Measurements from ENCODE around the gene MYL6B.
"Not testable (repeated sequence)": the region's sequence is repeated elsewhere in the genome, so short reads cannot be mapped to it uniquely, and the experiment has no call there.

MYL6B gene

DNA sequence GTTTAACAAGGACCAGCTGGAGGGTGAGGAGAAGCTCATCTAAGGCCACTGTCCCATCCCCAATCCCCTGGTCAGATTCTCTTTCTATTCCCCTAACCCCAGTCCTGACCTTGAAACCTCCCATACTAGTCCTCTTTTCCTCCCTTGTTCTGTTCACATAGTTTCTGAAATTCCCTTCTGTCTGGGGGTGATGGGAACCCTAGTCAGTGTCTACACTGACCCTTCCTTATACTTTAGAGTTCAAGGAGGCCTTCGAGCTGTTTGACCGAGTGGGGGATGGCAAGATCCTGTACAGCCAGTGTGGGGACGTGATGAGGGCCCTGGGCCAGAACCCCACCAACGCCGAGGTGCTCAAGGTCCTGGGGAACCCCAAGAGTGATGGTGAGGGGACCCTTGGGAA is 2.4 kb downstream of the MYL6B start:
- peaks cover 22% of the 10 kb centered on the region for H3K4me1 ChIP-seq (ENCODE audit: control insufficient read depth, insufficient read depth, low read length)
- H3K9ac ChIP-seq (ENCODE audit: low read length) = no peak overlapping the region
- no peak overlapping the region for H3K27ac ChIP-seq (ENCODE audit: low read depth, low read length)

DNA sequence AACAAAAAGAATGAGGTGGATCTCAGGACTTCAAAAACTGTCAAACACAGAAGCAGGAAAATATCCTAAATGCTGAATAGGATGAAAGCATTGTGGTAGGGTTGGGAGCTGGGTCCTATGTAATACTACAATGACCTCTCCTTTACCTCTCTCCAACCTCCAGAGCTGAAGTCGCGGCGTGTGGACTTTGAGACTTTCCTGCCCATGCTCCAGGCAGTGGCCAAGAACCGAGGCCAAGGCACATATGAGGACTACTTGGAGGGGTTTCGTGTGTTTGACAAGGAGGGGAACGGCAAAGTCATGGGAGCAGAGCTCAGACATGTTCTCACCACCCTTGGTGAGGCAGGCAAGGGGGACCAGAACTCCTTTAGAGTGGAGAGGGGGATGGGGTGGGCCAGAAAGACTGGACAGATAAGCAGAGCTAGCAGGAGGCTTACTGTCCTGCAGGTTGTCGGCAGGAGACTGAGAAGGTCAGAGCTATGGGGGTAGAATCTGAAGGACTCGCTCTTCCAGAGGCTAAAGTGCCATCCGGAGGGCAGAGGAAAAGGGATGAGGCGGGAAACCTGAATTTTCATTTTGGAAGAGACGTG is 3.0 kb downstream of the MYL6B start:
- no peak overlapping the region for H3K9ac ChIP-seq (ENCODE audit: low read length)
- H3K4me1 ChIP-seq (ENCODE audit: control insufficient read depth, insufficient read depth, low read length) = peaks cover 28% of the 10 kb centered on the region
- H3K9me3 ChIP-seq (ENCODE audit: control insufficient read depth, insufficient read depth, low read depth, low read length) = no peaks in the 10 kb centered on the region
- no peak overlapping the region for H3K4me3 ChIP-seq (ENCODE audit: low read depth, low read length)
- H3K36me3 ChIP-seq (ENCODE audit: control insufficient read depth, insufficient read depth, low read length) = peaks cover 27% of the 10 kb centered on the region
- H3K27ac ChIP-seq (ENCODE audit: low read depth, low read length) = no peak overlapping the region
- no peaks in the 10 kb centered on the region for H3K27me3 ChIP-seq (ENCODE audit: control insufficient read depth, insufficient read depth, low read length)

More for the DNA sequence above, 2.4 kb downstream of the MYL6B start:
- H3K4me3 ChIP-seq (ENCODE audit: low read depth, low read length) = no peak overlapping the region
- no peaks in the 10 kb centered on the region for H3K9me3 ChIP-seq (ENCODE audit: control insufficient read depth, insufficient read depth, low read depth, low read length)
- H3K27me3 ChIP-seq (ENCODE audit: control insufficient read depth, insufficient read depth, low read length) = no peaks in the 10 kb centered on the region
- peaks cover 22% of the 10 kb centered on the region for H3K36me3 ChIP-seq (ENCODE audit: control insufficient read depth, insufficient read depth, low read length)

DNA sequence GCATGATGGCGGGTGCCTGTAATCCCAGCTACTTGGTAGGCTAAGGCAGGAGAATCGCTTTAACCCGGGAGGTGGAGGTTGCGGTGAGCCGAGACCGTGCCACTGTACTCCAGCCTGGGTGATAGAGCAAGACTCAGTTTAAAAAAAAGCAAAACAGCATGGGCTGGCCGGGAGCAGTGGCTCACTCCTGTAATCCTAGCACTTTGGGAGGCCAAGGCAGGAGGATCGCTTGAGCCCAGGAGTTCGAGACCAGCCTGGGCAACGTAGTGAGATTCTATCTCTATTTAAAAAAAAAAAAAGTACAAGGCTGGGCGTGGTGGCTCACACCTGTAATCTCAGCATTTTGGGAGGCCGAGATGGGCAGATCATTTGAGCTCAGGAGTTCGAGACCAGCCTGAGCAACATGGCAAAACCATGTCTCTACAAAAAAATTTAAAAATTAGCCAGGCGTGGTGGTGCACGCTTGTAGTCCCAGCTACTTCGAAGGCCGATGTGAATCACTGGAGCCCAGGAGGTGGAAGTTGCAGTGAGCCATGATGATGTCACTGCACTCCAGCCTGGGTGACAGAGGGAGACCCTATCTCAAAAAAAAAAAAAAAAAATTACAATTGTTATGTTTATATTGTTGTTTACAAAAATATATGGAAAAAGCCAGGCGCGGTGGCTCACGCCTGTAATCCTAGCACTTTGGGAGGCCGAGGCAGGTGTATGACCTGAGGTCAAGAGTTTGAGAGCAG is 4.2 kb downstream of the MYL6B start:
- peak overlapping the region; percentile 79; the same call in 1 of the 2 replicates for H3K27ac ChIP-seq (ENCODE audit: low read depth, low read length)
- peaks cover 40% of the 10 kb centered on the region for H3K36me3 ChIP-seq (ENCODE audit: control insufficient read depth, insufficient read depth, low read length)
- not testable (repeated sequence) for H3K9me3 ChIP-seq (ENCODE audit: control insufficient read depth, insufficient read depth, low read depth, low read length); H3K9ac ChIP-seq (ENCODE audit: low read length); H3K27me3 ChIP-seq (ENCODE audit: control insufficient read depth, insufficient read depth, low read length)
- peak overlapping the region; percentile 88 for H3K4me3 ChIP-seq (ENCODE audit: low read depth, low read length)
- peaks cover 36% of the 10 kb centered on the region for H3K4me1 ChIP-seq (ENCODE audit: control insufficient read depth, insufficient read depth, low read length)

DNA sequence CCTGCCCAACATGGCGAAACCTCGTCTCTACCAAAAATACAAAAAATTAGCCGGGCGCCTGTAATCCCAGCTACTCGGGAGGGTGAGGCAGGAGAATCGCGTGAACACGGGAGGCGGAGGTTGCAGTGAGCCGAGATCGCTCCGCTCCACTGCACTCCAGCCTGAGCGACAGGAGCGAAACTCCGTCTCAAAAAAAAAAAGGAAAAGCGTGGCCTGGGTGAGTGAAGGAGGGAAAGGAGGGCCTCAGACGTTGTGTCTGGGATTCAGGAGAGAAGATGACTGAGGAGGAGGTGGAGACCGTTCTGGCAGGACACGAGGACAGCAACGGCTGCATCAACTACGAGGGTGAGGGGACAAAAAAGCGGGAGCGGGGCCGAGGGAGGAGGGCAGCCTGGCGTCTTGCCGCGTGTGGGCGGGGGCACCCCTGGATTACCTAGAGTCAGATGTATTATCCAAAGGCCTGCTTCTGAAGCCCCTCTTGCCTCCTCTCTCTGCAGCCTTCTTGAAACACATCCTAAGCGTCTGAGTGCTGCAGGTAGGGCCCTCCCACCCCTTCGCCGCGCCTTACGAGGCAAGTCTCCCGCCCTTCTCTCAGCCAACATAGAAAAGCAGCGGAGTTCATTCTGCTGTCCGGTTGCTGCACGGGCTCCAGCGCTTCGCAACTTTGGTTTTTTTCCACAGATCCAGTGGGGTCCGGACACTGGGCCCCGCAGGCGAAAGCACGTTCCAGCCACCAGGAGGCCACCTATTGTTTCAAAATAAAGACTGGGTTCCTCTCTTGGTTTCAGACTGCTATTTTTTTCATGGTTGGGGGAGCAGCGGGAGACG is 5.0 kb downstream of the MYL6B start:
- Histone ChIP-seq H3K9me3 (ENCODE audit: control insufficient read depth, insufficient read depth, low read depth, low read length) (no peaks in the 10 kb centered on the region), H3K27ac (ENCODE audit: low read depth, low read length) (peak overlapping the region; percentile 79), H3K36me3 (ENCODE audit: control insufficient read depth, insufficient read depth, low read length) (peaks cover 47% of the 10 kb centered on the region), H3K27me3 (ENCODE audit: control insufficient read depth, insufficient read depth, low read length) (no peaks in the 10 kb centered on the region), H3K4me1 (ENCODE audit: control insufficient read depth, insufficient read depth, low read length) (peaks cover 41% of the 10 kb centered on the region), H3K4me3 (ENCODE audit: low read depth, low read length) (peak overlapping the region; percentile 88), H3K9ac (ENCODE audit: low read length) (peak overlapping the region; percentile 98)

DNA sequence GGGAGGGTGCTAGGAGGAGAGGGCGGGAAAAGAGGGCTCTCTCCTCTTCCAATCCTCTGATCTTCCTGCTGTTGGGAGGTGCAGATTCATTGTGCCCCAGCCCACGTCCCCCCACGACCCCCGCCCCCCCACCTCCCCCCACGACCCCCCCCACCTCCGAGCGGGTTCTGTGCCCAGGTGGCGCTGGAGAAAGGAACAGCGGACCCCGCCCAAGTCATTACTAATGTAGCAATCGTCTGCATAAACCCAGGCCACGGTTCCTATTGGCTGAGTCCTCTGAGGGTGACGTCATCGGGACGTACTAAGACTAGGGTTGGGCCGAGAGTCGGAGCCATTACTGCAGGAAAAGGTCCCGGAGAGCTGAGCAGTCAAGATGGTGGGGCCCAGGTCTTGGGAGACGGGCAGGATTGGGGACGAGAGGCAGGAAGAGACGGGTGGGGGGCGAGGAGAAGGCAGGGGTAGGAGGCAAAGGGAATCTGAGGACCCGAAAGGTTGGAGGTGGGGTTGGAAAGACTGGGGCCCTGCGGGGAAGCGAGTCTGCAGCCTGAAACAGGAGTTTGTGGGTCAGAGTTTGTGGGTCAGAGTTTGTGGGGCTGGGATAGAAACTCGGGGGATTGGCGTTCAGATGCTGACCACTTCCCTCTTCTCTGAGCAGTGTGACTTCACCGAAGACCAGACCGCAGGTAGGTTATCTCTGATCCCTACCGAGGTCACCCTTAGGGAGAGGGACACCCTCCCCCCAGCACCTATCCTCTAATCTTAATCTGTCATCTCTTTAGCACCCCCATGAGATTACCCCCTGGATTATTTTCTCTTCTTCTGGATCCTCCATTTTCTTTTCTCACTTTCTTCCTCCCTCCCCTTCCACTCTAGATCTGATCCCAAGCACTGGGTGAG is 5.9 kb downstream of the MYL6B start, which contains the start of gene MYL6:
MYL6 (plus strand) TSS at position 331 of the 897 bp plus-strand sequence; CDS start at position 374, 43 bp downstream.
- Histone ChIP-seq H3K27me3 (ENCODE audit: control insufficient read depth, insufficient read depth, low read length) (no peaks in the 10 kb centered on the region), H3K36me3 (ENCODE audit: control insufficient read depth, insufficient read depth, low read length) (peaks cover 56% of the 10 kb centered on the region), H3K4me1 (ENCODE audit: control insufficient read depth, insufficient read depth, low read length) (peaks cover 41% of the 10 kb centered on the region)

DNA sequence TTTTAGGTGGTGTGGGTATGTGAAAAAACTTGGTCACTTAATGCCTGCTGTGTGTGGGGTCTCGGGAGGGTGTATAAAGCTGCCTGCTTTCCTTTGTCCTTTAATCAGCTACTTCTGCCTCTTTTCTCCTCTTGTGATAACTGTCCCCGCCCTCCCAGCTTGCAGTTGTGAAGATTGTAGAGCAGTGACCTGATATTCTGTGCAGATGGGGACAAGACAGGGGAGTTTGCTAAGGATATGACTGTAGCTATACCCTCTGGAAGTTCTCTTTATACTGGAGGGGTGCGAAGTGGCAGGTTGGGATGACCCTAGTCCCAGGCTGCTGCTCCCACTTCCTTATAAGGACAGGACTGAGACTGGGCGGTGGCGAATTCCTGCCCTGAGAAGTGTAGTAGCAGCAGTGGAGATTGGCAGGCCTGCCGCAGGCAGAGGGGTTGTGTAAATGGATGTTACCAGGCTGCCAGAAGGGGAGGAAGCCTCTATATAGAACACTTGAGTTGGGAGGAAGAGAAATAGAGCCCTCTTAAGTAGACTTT is 6.6 kb downstream of the MYL6B start:
- peaks cover 63% of the 10 kb centered on the region for H3K36me3 ChIP-seq (ENCODE audit: control insufficient read depth, insufficient read depth, low read length)
- peak overlapping the region; percentile 98 for H3K9ac ChIP-seq (ENCODE audit: low read length)
- H3K4me1 ChIP-seq (ENCODE audit: control insufficient read depth, insufficient read depth, low read length) = peaks cover 39% of the 10 kb centered on the region
- peak overlapping the region; percentile 91 for H3K27ac ChIP-seq (ENCODE audit: low read depth, low read length)
- no peaks in the 10 kb centered on the region for H3K9me3 ChIP-seq (ENCODE audit: control insufficient read depth, insufficient read depth, low read depth, low read length)
- H3K27me3 ChIP-seq (ENCODE audit: control insufficient read depth, insufficient read depth, low read length) = no peaks in the 10 kb centered on the region
- H3K4me3 ChIP-seq (ENCODE audit: low read depth, low read length) = peak overlapping the region; percentile 88

More for the DNA sequence above, 5.9 kb downstream of the MYL6B start, which contains the start of gene MYL6:
- Histone ChIP-seq H3K9ac (ENCODE audit: low read length) (peak within 1 kb of the TSS; percentile 98), H3K27ac (ENCODE audit: low read depth, low read length) (peak within 1 kb of the TSS; percentile 91), H3K4me3 (ENCODE audit: low read depth, low read length) (peak within 1 kb of the TSS; percentile 88), H3K9me3 (ENCODE audit: control insufficient read depth, insufficient read depth, low read depth, low read length) (no peaks in the 10 kb centered on the region)

DNA sequence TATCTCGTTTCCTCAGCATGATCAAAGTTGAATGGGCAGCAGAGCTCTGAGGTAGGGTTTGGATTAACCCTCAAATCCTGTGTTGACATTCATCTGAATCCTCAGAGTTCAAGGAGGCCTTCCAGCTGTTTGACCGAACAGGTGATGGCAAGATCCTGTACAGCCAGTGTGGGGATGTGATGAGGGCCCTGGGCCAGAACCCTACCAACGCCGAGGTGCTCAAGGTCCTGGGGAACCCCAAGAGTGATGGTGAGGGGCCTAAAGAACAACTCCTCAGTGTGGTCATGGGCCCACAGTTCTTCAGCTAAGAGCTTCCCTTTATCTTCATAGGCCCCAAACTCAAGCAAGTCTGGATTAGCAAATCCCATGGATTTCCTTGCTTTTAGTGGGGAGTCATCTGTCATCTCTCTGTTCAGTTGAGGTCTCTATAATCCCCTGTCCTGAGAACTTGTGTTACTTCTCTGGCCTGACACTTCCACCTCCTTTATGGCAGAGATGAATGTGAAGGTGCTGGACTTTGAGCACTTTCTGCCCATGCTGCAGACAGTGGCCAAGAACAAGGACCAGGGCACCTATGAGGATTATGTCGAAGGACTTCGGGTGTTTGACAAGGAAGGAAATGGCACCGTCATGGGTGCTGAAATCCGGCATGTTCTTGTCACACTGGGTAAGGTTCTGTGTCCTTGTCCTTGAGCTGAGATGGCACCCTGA is 7.2 kb downstream of the MYL6B start:
- Histone ChIP-seq H3K4me3 (ENCODE audit: low read depth, low read length) (peak overlapping the region; percentile 88), H3K4me1 (ENCODE audit: control insufficient read depth, insufficient read depth, low read length) (peaks cover 39% of the 10 kb centered on the region), H3K27ac (ENCODE audit: low read depth, low read length) (peak overlapping the region; percentile 91; the same call in 1 of the 2 replicates), H3K27me3 (ENCODE audit: control insufficient read depth, insufficient read depth, low read length) (no peaks in the 10 kb centered on the region), H3K9me3 (ENCODE audit: control insufficient read depth, insufficient read depth, low read depth, low read length) (no peaks in the 10 kb centered on the region), H3K9ac (ENCODE audit: low read length) (peak overlapping the region; percentile 98), H3K36me3 (ENCODE audit: control insufficient read depth, insufficient read depth, low read length) (peaks cover 68% of the 10 kb centered on the region)

DNA sequence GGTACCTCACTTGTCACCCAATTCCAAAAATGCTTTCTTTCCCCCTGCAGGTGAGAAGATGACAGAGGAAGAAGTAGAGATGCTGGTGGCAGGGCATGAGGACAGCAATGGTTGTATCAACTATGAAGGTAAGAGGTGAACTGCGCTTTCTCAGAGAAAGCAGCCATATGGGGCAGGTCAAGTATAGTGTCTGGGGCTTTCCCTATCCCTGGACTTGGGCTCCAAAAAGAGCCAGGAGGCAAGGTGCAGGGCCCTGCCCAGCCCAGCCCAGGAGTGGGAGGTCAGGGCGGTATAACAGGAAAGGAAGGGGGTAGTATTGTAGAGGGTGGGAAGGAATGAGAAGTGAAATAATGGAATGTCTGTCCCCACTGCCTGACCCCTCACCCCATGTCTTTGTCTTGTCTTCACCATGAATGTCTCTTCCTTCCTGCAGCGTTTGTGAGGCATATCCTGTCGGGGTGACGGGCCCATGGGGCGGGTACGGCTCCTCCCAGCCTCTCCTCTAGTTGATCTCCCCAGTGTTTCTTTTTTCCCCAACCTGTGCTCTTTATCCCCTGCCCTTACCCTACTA is 7.9 kb downstream of the MYL6B start:
- peaks cover 39% of the 10 kb centered on the region for H3K4me1 ChIP-seq (ENCODE audit: control insufficient read depth, insufficient read depth, low read length)
- H3K27ac ChIP-seq (ENCODE audit: low read depth, low read length) = 0 out of 2 replicates have a peak overlapping the region, but pooled peaks have one; percentile 91
- H3K36me3 ChIP-seq (ENCODE audit: control insufficient read depth, insufficient read depth, low read length) = peaks cover 68% of the 10 kb centered on the region
- no peaks in the 10 kb centered on the region for H3K27me3 ChIP-seq (ENCODE audit: control insufficient read depth, insufficient read depth, low read length)
- H3K9ac ChIP-seq (ENCODE audit: low read length) = peak overlapping the region; percentile 98
- peak overlapping the region; percentile 88 for H3K4me3 ChIP-seq (ENCODE audit: low read depth, low read length)
- H3K9me3 ChIP-seq (ENCODE audit: control insufficient read depth, insufficient read depth, low read depth, low read length) = no peaks in the 10 kb centered on the region

DNA sequence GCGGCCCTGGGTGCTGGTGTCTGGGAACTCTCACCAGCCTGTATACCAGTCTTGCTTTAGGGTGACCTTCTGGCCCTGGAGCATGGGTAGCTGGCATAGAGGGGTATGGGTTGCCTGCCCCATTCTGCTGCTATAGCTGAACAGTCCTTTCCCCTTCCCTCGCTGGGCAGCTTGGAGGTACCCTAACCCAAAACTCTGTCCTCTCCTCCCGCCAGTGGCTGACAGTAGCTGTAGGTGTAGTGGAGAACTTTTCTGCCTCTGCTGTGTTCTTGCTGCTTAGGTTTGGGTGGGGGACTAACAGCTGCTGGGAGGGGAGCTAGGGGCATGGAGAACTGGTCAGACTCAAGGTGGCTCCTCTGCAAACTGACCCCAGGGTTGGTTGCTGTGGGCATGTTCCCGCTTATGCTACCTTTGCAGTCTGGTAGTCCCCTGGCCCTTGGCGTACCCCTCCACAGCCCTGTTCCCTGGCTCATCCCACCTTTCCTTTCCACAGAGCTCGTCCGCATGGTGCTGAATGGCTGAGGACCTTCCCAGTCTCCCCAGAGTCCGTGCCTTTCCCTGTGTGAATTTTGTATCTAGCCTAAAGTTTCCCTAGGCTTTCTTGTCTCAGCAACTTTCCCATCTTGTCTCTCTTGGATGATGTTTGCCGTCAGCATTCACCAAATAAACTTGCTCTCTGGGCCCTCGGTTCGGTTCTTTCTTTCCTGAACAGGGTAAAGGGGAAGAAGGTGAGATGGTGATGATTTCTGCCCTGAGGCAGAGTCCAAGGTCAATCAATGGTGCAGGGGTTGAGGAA is 8.7 kb downstream of the MYL6B start:
- Histone ChIP-seq H3K36me3 (ENCODE audit: control insufficient read depth, insufficient read depth, low read length) (peaks cover 69% of the 10 kb centered on the region), H3K27ac (ENCODE audit: low read depth, low read length) (no peak overlapping the region), H3K9me3 (ENCODE audit: control insufficient read depth, insufficient read depth, low read depth, low read length) (no peaks in the 10 kb centered on the region), H3K4me1 (ENCODE audit: control insufficient read depth, insufficient read depth, low read length) (peaks cover 39% of the 10 kb centered on the region), H3K4me3 (ENCODE audit: low read depth, low read length) (peak overlapping the region; percentile 88; the same call in 1 of the 2 replicates), H3K27me3 (ENCODE audit: control insufficient read depth, insufficient read depth, low read length) (no peaks in the 10 kb centered on the region), H3K9ac (ENCODE audit: low read length) (peak overlapping the region; percentile 98)

Data from HUES6 (cell line).